ENCODE data around the gene WDR90.

Gene WDR90

GRCh38 chr16:694187-694862, 45.2 kb downstream of the WDR90 start:
- Histone ChIP-seq H3K79me2 (ENCODE audit: insufficient read depth, low read length) (peaks cover 5% of the 10 kb centered on the region), H4K20me1 (ENCODE audit: insufficient read depth, low read length, poor library complexity, severe bottlenecking) (no peaks in the 10 kb centered on the region), H3K4me3 (ENCODE audit: low read length, poor library complexity, severe bottlenecking) (no peak overlapping the region), H3K27me3 (ENCODE audit: insufficient read depth, low read length, poor library complexity, severe bottlenecking) (no peaks in the 10 kb centered on the region), H3K9me3 (ENCODE audit: insufficient read depth, low read depth, low read length) (no peaks in the 10 kb centered on the region), H3K4me1 (ENCODE audit: insufficient read depth, low read length, poor library complexity, severe bottlenecking) (peaks cover 5% of the 10 kb centered on the region), H3K36me3 (ENCODE audit: insufficient read depth, low read length) (no peaks in the 10 kb centered on the region), H3F3A (ENCODE audit: low read depth) (no peaks in the 10 kb centered on the region), H3K9me2 (replicated peaks; ENCODE audit: low read depth, low read length) (no peaks in the 10 kb centered on the region), H3K4me2 (ENCODE audit: low read depth, low read length, poor library complexity, severe bottlenecking) (no peak overlapping the region), H3K9ac (ENCODE audit: low read depth, low read length, poor library complexity, severe bottlenecking) (no peak overlapping the region), H2AFZ (ENCODE audit: low read length) (no peak overlapping the region)
- no peak for TF ChIP-seq CTCF (conservative IDR thresholded peaks at IDR 0.05; ENCODE audit: low read length)
- TF ChIP-seq EZH2phosphoT487 (IDR thresholded peaks at IDR 0.05; ENCODE audit: borderline replicate concordance), result no peak

- Histone ChIP-seq H3K9ac (ENCODE audit: low read depth, low read length, poor library complexity, severe bottlenecking) (no peak overlapping the region), H3K79me2 (ENCODE audit: insufficient read depth, low read length) (no peaks in the 10 kb centered on the region), H3F3A (ENCODE audit: low read depth) (no peaks in the 10 kb centered on the region), H3K9me3 (ENCODE audit: insufficient read depth, low read depth, low read length) (no peaks in the 10 kb centered on the region), H3K4me3 (ENCODE audit: low read length, poor library complexity, severe bottlenecking) (no peak overlapping the region), H3K36me3 (ENCODE audit: insufficient read depth, low read length) (no peaks in the 10 kb centered on the region), H3K4me2 (ENCODE audit: low read depth, low read length, poor library complexity, severe bottlenecking) (no peak overlapping the region), H3K27me3 (ENCODE audit: insufficient read depth, low read length, poor library complexity, severe bottlenecking) (no peaks in the 10 kb centered on the region), H4K20me1 (ENCODE audit: insufficient read depth, low read length, poor library complexity, severe bottlenecking) (no peaks in the 10 kb centered on the region), H3K4me1 (ENCODE audit: insufficient read depth, low read length, poor library complexity, severe bottlenecking) (no peaks in the 10 kb centered on the region), H2AFZ (ENCODE audit: low read length) (no peak overlapping the region), H3K9me2 (replicated peaks; ENCODE audit: low read depth, low read length) (no peaks in the 10 kb centered on the region)
- TF ChIP-seq EZH2phosphoT487 (IDR thresholded peaks at IDR 0.05; ENCODE audit: borderline replicate concordance), result no peak
- TF ChIP-seq CTCF (conservative IDR thresholded peaks at IDR 0.05; ENCODE audit: low read length), result no peak
Measured at GRCh38 chr16:694863-695354, 45.7 kb downstream of the WDR90 start.

- no peak overlapping the region for H2AFZ ChIP-seq (ENCODE audit: low read length)
- no peaks in the 10 kb centered on the region for H3K79me2 ChIP-seq (ENCODE audit: insufficient read depth, low read length)
- no peak for TF ChIP-seq EZH2phosphoT487 (IDR thresholded peaks at IDR 0.05; ENCODE audit: borderline replicate concordance)
- TF ChIP-seq CTCF (conservative IDR thresholded peaks at IDR 0.05; ENCODE audit: low read length), result no peak
- no peak overlapping the region for H3K4me2 ChIP-seq (ENCODE audit: low read depth, low read length, poor library complexity, severe bottlenecking)
- no peaks in the 10 kb centered on the region for H3K9me3 ChIP-seq (ENCODE audit: insufficient read depth, low read depth, low read length)
- H3K9ac ChIP-seq (ENCODE audit: low read depth, low read length, poor library complexity, severe bottlenecking), result no peak overlapping the region
- no peak overlapping the region for H3K4me3 ChIP-seq (ENCODE audit: low read length, poor library complexity, severe bottlenecking)
- no peaks in the 10 kb centered on the region for H4K20me1 ChIP-seq (ENCODE audit: insufficient read depth, low read length, poor library complexity, severe bottlenecking)
- H3K36me3 ChIP-seq (ENCODE audit: insufficient read depth, low read length), result no peaks in the 10 kb centered on the region
- no peaks in the 10 kb centered on the region for H3K27me3 ChIP-seq (ENCODE audit: insufficient read depth, low read length, poor library complexity, severe bottlenecking)
- no peaks in the 10 kb centered on the region for H3K4me1 ChIP-seq (ENCODE audit: insufficient read depth, low read length, poor library complexity, severe bottlenecking)
- H3F3A ChIP-seq (ENCODE audit: low read depth), result no peaks in the 10 kb centered on the region
- no peaks in the 10 kb centered on the region for H3K9me2 ChIP-seq (replicated peaks; ENCODE audit: low read depth, low read length)
Measured at GRCh38 chr16:695355-696089, 46.4 kb downstream of the WDR90 start.
